GM12878 (cell line): ENCODE results near the gene KDM6B. TPM values are rescaled to one million over a fixed set of nuclear protein-coding genes. Genes with fewer than 3 reads are reported as not detected.

Experiments used
- ATAC-seq: fragments of 200-7000 bp; cut with Tn5 transposase; 3 replicates; pipeline ENCODE4 v1.9.1; 2020; ENCODE audit warnings: mild to moderate bottlenecking, moderate library complexity
- BruUV-seq: library from RNA; stranded (reverse); fragments of 400-500 nt; replicated peaks from 2 replicates; lab custom pipeline; 2021; lab: Mats Ljungman, UMichigan
- CTCF ChIA-PET: fragments of 300-600 bp; sonication (Branson Sonifier 250); formaldehyde crosslinking; extraction: SDS; loops from one replicate; lab custom pipeline; 2021; ENCODE audit warnings: inconsistent platforms; lab: Yijun Ruan, JAX
- POLR2A ChIA-PET: fragments of 350-600 bp; formaldehyde crosslinking; extraction: SDS; loops from one replicate; lab custom pipeline; 2021; ENCODE audit warnings: inconsistent platforms; lab: Charles Lee
- RAD21 ChIA-PET: fragments of 300-600 bp; sonication (Branson Sonifier 250); formaldehyde crosslinking; loops from one replicate; lab custom pipeline; 2023; ENCODE audit warnings: antibody characterized with exemption; ENCODE audit not compliant: unreplicated experiment; lab: Charles Lee
- SMC1A ChIA-PET: fragments of 300-600 bp; sonication (Branson Sonifier 250); formaldehyde crosslinking; loops from one replicate; lab custom pipeline; 2023; ENCODE audit not compliant: unreplicated experiment, uncharacterized antibody; lab: Charles Lee
- DNase-seq: peaks from one replicate; pipeline ENCODE4 v3.0.0-alpha.2; 2011; ENCODE audit warnings: low read depth, low spot score
- FAIRE-seq: peaks from 3 replicates; lab custom pipeline; 2011; peaks lifted over from hg19 to GRCh38; lab: Jason Lieb, UNC
- H2AFZ ChIP-seq: 2 replicates; pipeline ENCODE4 v1.6.0; 2011; ENCODE audit warnings: low read depth, low read length, control low read depth; ENCODE audit not compliant: control insufficient read depth
- H3K27ac ChIP-seq: 2 replicates; pipeline ENCODE4 v1.5.1; 2011; ENCODE audit warnings: control low read depth; ENCODE audit not compliant: control insufficient read depth, insufficient read depth
- H3K27me3 ChIP-seq, 2 experiments: replicated peaks in 1 of 2; 2 replicates each; pipeline versions ENCODE4 v1.6.0 to v1.6.1; 2011; ENCODE audit warnings: low read length in 1 of 2; ENCODE audit not compliant: control insufficient read depth in 2 of 2, insufficient read depth in 2 of 2
- H3K36me3 ChIP-seq, 2 experiments: 2 replicates each; pipeline ENCODE4 v1.5.1; 2011; ENCODE audit warnings: low read length in 1 of 2; ENCODE audit not compliant: control insufficient read depth in 2 of 2, insufficient read depth in 2 of 2
- H3K4me1 ChIP-seq: 2 replicates; pipeline ENCODE4 v1.6.1; 2011; ENCODE audit warnings: mild to moderate bottlenecking, low read length, moderate library complexity, mixed read lengths; ENCODE audit not compliant: control insufficient read depth, insufficient read depth
- H3K4me2 ChIP-seq: 2 replicates; pipeline ENCODE4 v1.6.0; 2011; ENCODE audit warnings: control low read depth; ENCODE audit not compliant: control insufficient read depth, insufficient read depth
- H3K4me3 ChIP-seq: fragments of 200-600 bp; sonication (generic); 2 replicates; pipeline ENCODE4 v1.5.1; 2016
- H3K79me2 ChIP-seq: 2 replicates; pipeline ENCODE4 v1.6.0; 2011; ENCODE audit warnings: low read length; ENCODE audit not compliant: control insufficient read depth, insufficient read depth
- H3K9ac ChIP-seq: 2 replicates; pipeline ENCODE4 v1.8.0; 2011; ENCODE audit warnings: low read length, control low read depth, mixed read lengths; ENCODE audit not compliant: control insufficient read depth, insufficient read depth
- H3K9me3 ChIP-seq: replicated peaks from 3 replicates; pipeline ENCODE4 v1.5.1; 2011; ENCODE audit warnings: mild to moderate bottlenecking, low read length; ENCODE audit not compliant: control insufficient read depth, insufficient read depth
- H4K20me1 ChIP-seq: 2 replicates; pipeline ENCODE4 v1.6.0; 2011; ENCODE audit not compliant: control insufficient read depth, insufficient read depth
- ETV6 ChIP-seq, 2 experiments: fragments of 450-650 bp in 1 of 2; IDR thresholded peaks in 1 of 2; conservative IDR thresholded peaks in 1 of 2; 2 replicates each; pipeline ENCODE4 v1.6.1; 2014; ENCODE audit warnings: antibody characterized with exemption in 1 of 2, borderline replicate concordance in 1 of 2, low read depth in 1 of 2, mild to moderate bottlenecking in 1 of 2, moderate library complexity in 1 of 2
- EZH2 ChIP-seq: IDR thresholded peaks from 2 replicates; pipeline ENCODE4 v1.6.1; 2012; ENCODE audit warnings: low read depth, mild to moderate bottlenecking, control low read depth, inconsistent platforms, low read length, borderline replicate concordance; ENCODE audit not compliant: control insufficient read depth
- GATAD2B ChIP-seq: fragments of 450-650 bp; conservative IDR thresholded peaks from 2 replicates; pipeline ENCODE4 v1.6.1; 2017; ENCODE audit warnings: low read depth, mild to moderate bottlenecking, moderate library complexity
- HDGF ChIP-seq: fragments of 450-650 bp; IDR thresholded peaks from 2 replicates; pipeline ENCODE4 v1.6.1; 2016; ENCODE audit warnings: antibody characterized with exemption
- MYC ChIP-seq: IDR thresholded peaks from 2 replicates; pipeline ENCODE4 v1.6.1; 2011; ENCODE audit warnings: mild to moderate bottlenecking, low read length, moderate library complexity, inconsistent platforms; ENCODE audit not compliant: insufficient read depth, insufficient replicate concordance, insufficient read length, severe bottlenecking
- NFYB ChIP-seq: IDR thresholded peaks from 2 replicates; pipeline ENCODE4 v1.6.1; 2011; ENCODE audit warnings: low read depth, mild to moderate bottlenecking, low read length, improper control_type of control experiment, moderate library complexity; ENCODE audit not compliant: insufficient read depth
- NR2C1 ChIP-seq: fragments of 450-650 bp; IDR thresholded peaks from 2 replicates; pipeline ENCODE4 v1.6.1; 2017; ENCODE audit warnings: antibody characterized with exemption, mild to moderate bottlenecking, moderate library complexity
- SIN3A ChIP-seq: IDR thresholded peaks from 2 replicates; pipeline ENCODE4 v1.6.1; 2012; ENCODE audit warnings: low read depth, low read length, improper control_type of control experiment
- SMC3 ChIP-seq: IDR thresholded peaks from 2 replicates; pipeline ENCODE4 v1.6.1; 2011; ENCODE audit warnings: low read length, improper control_type of control experiment, borderline replicate concordance
- SREBF2 ChIP-seq: IDR thresholded peaks from 2 replicates; pipeline ENCODE4 v1.6.1; 2012; ENCODE audit warnings: mild to moderate bottlenecking, low read length
- TCF3 ChIP-seq: IDR thresholded peaks from 2 replicates; pipeline ENCODE4 v1.6.1; 2012; ENCODE audit warnings: low read depth, mild to moderate bottlenecking, low read length, borderline replicate concordance; ENCODE audit not compliant: insufficient read depth
- TCF7 ChIP-seq: IDR thresholded peaks from 2 replicates; pipeline ENCODE4 v1.6.1; 2014; ENCODE audit warnings: antibody characterized with exemption, borderline replicate concordance
- YBX1 ChIP-seq: fragments of 450-650 bp; IDR thresholded peaks from 2 replicates; pipeline ENCODE4 v1.6.1; 2016; ENCODE audit warnings: antibody characterized with exemption
- YY1 ChIP-seq: IDR thresholded peaks from 2 replicates; pipeline ENCODE4 v1.6.1; 2011; ENCODE audit warnings: low read depth, mild to moderate bottlenecking, low read length
- ZNF274 ChIP-seq: IDR thresholded peaks from one replicate; pipeline ENCODE4 v1.8.0; 2011; ENCODE audit not compliant: insufficient read length, insufficient read depth
- ZNF384 ChIP-seq: IDR thresholded peaks from 2 replicates; pipeline ENCODE4 v1.6.1; 2012; ENCODE audit warnings: low read depth, mild to moderate bottlenecking, low read length, improper control_type of control experiment, borderline replicate concordance
- ZSCAN29 ChIP-seq: fragments of 450-650 bp; IDR thresholded peaks from 2 replicates; pipeline ENCODE4 v1.6.1; 2017; ENCODE audit warnings: mild to moderate bottlenecking, moderate library complexity
- WGBS: methylation state at CpG from one replicate; pipeline ENCODE4 v1.1.6; 2016; ENCODE audit warnings: low lambda C conversion rate; ENCODE audit not compliant: insufficient replicate concordance, insufficient coverage; ENCODE audit errors: missing lambda C conversion rate; 5-methylcytosine and 5-hydroxymethylcytosine counted together
- in situ Hi-C: fragments of 300-500 bp; cut with MboI; formaldehyde crosslinking; loops from 9 replicates; pipeline ENCODE4 v1.14.3; 2018; ENCODE audit warnings: mixed read lengths
- intact Hi-C: fragments of 100-400 bp; cut with micrococcal nuclease; formaldehyde crosslinking; loops from one replicate; pipeline ENCODE4 v1.14.2; 2022; ENCODE audit not compliant: unreplicated experiment
- polyA plus RNA-seq, 11 experiments: library from polyadenylated mRNA; depleted of rRNA in 4 of 11; unstranded in 6 of 11; stranded (reverse) in 5 of 11; fragments of >200 nt; fragmentation: Nextera tagmentation in 4 of 11; fragmentation: Illumina TruSeq in 1 of 11; extraction: Ambion mirVana in 4 of 11; extraction: Trizol in 1 of 11; gene quantifications; 1 replicate in 1 of 11; 2 replicates in 10 of 11; pipeline versions ENCODE4 v1.2.1 to v1.2.3, GENCODE V29; 2011 to 2016; ENCODE audit warnings: inconsistent platforms in 2 of 11, missing spikeins in 2 of 11, low read depth in 1 of 11
- total RNA-seq, 4 experiments: library from RNA; depleted of rRNA in 3 of 4; stranded (reverse); fragments of >200 nt in 3 of 4; fragmentation: Illumina TruSeq in 1 of 4; extraction: Trizol in 1 of 4; gene quantifications; 2 replicates each; pipeline versions ENCODE4 v1.2.1 to v1.2.3, GENCODE V29; 2013 to 2021
- TF ChIP-seq, protein P1 (sequence below), 3 experiments: IDR thresholded peaks in 2 of 3; conservative IDR thresholded peaks in 1 of 3; 2 replicates each; pipeline ENCODE4 v1.5.1; 2011; ENCODE audit warnings: low read depth in 3 of 3, low read length in 3 of 3, mild to moderate bottlenecking in 3 of 3, control low read depth in 2 of 3, moderate library complexity in 2 of 3, inconsistent platforms in 1 of 3, mixed read lengths in 1 of 3; ENCODE audit not compliant: control insufficient read depth in 2 of 3, insufficient read depth in 1 of 3; ENCODE audit errors: extremely low read depth in 1 of 3

KDM6B gene
- total and polyA plus RNA-seq, 10 of the 15 experiments (the other 5 are each of a cell fraction or from before 2014, with no cell fraction given): 0.05 to 33.5 (median 2.3) TPM

DNA sequence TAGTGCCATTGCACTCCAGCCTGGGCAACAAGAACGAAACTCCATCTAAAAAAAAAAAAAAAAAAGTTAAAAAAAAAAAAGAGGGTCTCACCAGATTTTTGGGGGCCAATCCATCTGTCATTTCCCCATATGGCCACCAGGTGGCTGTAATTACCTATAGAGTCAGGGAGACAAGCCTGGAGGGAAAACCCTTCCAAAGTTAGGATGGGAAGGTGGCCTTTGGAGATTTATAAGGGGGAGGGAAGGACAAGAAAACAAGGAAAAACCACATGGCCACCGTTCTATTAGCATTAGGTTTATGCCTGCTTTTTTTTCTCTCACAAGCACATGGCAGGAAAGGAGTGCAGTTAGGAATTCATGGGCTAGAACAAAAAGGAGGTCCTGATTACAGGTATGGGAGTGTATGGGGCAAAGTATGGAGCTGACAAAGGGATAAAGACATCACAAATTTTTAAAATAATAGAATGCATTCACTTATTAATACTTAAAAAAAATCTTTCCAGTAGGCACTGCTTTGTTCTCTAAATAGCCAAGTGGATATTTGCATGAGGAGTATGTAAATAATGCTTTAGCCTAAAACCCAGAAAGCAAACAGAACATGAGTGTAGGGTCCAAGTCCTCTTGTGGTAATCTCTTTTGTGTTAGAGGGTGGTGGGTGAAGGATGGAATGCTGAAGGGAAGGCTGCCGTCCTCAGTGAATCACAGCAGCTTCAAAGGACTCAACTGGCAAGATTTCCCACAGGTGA lies 28.8 kb downstream of the KDM6B start:
- FAIRE-seq: no peak
- Histone ChIP-seq H3K4me2 (no peak overlapping the region), H3K27ac (no peak overlapping the region)
- TF ChIP-seq ZSCAN29 (no peak), GATAD2B (no peak), EZH2 (no peak), TCF3 (no peak), YBX1 (no peak), SMC3 (peak; percentile 75; the same call in 1 of the 2 replicates), TCF7 (no peak), NFYB (no peak), ETV6 (conservative IDR thresholded peaks at IDR 0.05 in 1 of 2, IDR thresholded peaks at IDR 0.05 in 1 of 2; ENCODE audit: borderline replicate concordance in 1 of 2, low read depth in 1 of 2) (no peak), ZNF274 (no peak), NR2C1 (no peak), YY1 (0 out of 2 replicates have a peak, but pooled peaks have one; percentile 32), ZNF384 (peak; percentile 68), SREBF2 (no peak), MYC (no peak), SIN3A (no peak), HDGF (0 out of 2 replicates have a peak, but pooled peaks have one; percentile 4)
- TF ChIP-seq, protein P1, sequence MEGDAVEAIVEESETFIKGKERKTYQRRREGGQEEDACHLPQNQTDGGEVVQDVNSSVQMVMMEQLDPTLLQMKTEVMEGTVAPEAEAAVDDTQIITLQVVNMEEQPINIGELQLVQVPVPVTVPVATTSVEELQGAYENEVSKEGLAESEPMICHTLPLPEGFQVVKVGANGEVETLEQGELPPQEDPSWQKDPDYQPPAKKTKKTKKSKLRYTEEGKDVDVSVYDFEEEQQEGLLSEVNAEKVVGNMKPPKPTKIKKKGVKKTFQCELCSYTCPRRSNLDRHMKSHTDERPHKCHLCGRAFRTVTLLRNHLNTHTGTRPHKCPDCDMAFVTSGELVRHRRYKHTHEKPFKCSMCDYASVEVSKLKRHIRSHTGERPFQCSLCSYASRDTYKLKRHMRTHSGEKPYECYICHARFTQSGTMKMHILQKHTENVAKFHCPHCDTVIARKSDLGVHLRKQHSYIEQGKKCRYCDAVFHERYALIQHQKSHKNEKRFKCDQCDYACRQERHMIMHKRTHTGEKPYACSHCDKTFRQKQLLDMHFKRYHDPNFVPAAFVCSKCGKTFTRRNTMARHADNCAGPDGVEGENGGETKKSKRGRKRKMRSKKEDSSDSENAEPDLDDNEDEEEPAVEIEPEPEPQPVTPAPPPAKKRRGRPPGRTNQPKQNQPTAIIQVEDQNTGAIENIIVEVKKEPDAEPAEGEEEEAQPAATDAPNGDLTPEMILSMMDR (IDR thresholded peaks at IDR 0.05 in 2 of 3, conservative IDR thresholded peaks at IDR 0.05 in 1 of 3; ENCODE audit: control insufficient read depth in 2 of 3, extremely low read depth in 1 of 3, insufficient read depth in 1 of 3, low read depth in 3 of 3, low read length in 3 of 3): peak; percentile 64 to 73 (median 67)

More for the DNA sequence above, 28.8 kb downstream of the KDM6B start:
- DNase-seq (no peak), ATAC-seq (no peak)
- Histone ChIP-seq H3K27me3 (no peaks in the 10 kb centered on the region), H3K4me1 (peaks cover 4% of the 10 kb centered on the region), H3K9me3 (no peaks in the 10 kb centered on the region), H4K20me1 (no peaks in the 10 kb centered on the region), H3K4me3 (no peak overlapping the region), H3K79me2 (peaks cover 8% of the 10 kb centered on the region; the same call in 1 of the 2 replicates), H3K9ac (no peak overlapping the region), H3K36me3 (peaks cover 0 to 4% of the 10 kb centered on the region in 2 experiments; a peak in 2 of 4 replicates), H2AFZ (no peak overlapping the region)
- intact Hi-C loops (loop anchor here (1.0 to 5.0 kb wide), 3 partner anchors 34 to 179 kb away; no protein-coding TSS in a partner anchor), in situ Hi-C loops (loop anchor here (5.0 kb wide), 1 partner anchor 124 kb away; no protein-coding TSS in a partner anchor)
- no TSS peak for BruUV-seq
- ChIA-PET POLR2A (interaction anchor here (0.7 to 1.9 kb wide), 3 partner anchors 28 to 1203 kb away, joined by 3 to 5 read pairs (median 3); no protein-coding TSS in a partner anchor), RAD21 (interaction anchor here (0.6 to 7.4 kb wide), 10 partner anchors 15 to 195 kb away, joined by 3 to 65 read pairs (median 5); no protein-coding TSS in a partner anchor), CTCF (interaction anchor here (0.6 to 15.5 kb wide), 29 partner anchors 8 to 217 kb away, joined by 3 to 308 read pairs (median 4); partner anchors contain the start of genes CHD3, CNTROB, KDM6B and RNF227), SMC1A (interaction anchor here (0.6 to 3.6 kb wide), 20 partner anchors 9 to 197 kb away, joined by 3 to 41 read pairs (median 6); partner anchors contain the start of genes CNTROB, RNF227 and TRAPPC1)
- 50% methylated on average over 2 of the region's 3 CpGs for WGBS
